GM12878 (cell line): ENCODE data around the gene TACR1. TPM values are rescaled to one million over a fixed set of nuclear protein-coding genes. Genes with fewer than 3 reads are reported as not detected.

Source experiments
- ATAC-seq: fragments of 200-7000 bp; cut with Tn5 transposase; 3 replicates; pipeline ENCODE4 v1.9.1; 2020; ENCODE audit warnings: mild to moderate bottlenecking, moderate library complexity
- BruUV-seq: library from RNA; stranded (reverse); fragments of 400-500 nt; replicated peaks from 2 replicates; lab custom pipeline; 2021; lab: Mats Ljungman, UMichigan
- CTCF ChIA-PET: fragments of 300-600 bp; sonication (Branson Sonifier 250); formaldehyde crosslinking; extraction: SDS; loops from one replicate; lab custom pipeline; 2021; ENCODE audit warnings: inconsistent platforms; lab: Yijun Ruan, JAX
- POLR2A ChIA-PET: fragments of 350-600 bp; formaldehyde crosslinking; extraction: SDS; loops from one replicate; lab custom pipeline; 2021; ENCODE audit warnings: inconsistent platforms; lab: Charles Lee
- RAD21 ChIA-PET: fragments of 300-600 bp; sonication (Branson Sonifier 250); formaldehyde crosslinking; loops from one replicate; lab custom pipeline; 2023; ENCODE audit warnings: antibody characterized with exemption; ENCODE audit not compliant: unreplicated experiment; lab: Charles Lee
- SMC1A ChIA-PET: fragments of 300-600 bp; sonication (Branson Sonifier 250); formaldehyde crosslinking; loops from one replicate; lab custom pipeline; 2023; ENCODE audit not compliant: unreplicated experiment, uncharacterized antibody; lab: Charles Lee
- DNase-seq: peaks from one replicate; pipeline ENCODE4 v3.0.0-alpha.2; 2011; ENCODE audit warnings: low read depth, low spot score
- FAIRE-seq: peaks from 3 replicates; lab custom pipeline; 2011; peaks lifted over from hg19 to GRCh38; lab: Jason Lieb, UNC
- H2AFZ ChIP-seq: 2 replicates; pipeline ENCODE4 v1.6.0; 2011; ENCODE audit warnings: low read depth, low read length, control low read depth; ENCODE audit not compliant: control insufficient read depth
- H3K27ac ChIP-seq: 2 replicates; pipeline ENCODE4 v1.5.1; 2011; ENCODE audit warnings: control low read depth; ENCODE audit not compliant: control insufficient read depth, insufficient read depth
- H3K27me3 ChIP-seq, 2 experiments: replicated peaks in 1 of 2; 2 replicates each; pipeline versions ENCODE4 v1.6.0 to v1.6.1; 2011; ENCODE audit warnings: low read length in 1 of 2; ENCODE audit not compliant: control insufficient read depth in 2 of 2, insufficient read depth in 2 of 2
- H3K36me3 ChIP-seq, 2 experiments: 2 replicates each; pipeline ENCODE4 v1.5.1; 2011; ENCODE audit warnings: low read length in 1 of 2; ENCODE audit not compliant: control insufficient read depth in 2 of 2, insufficient read depth in 2 of 2
- H3K4me1 ChIP-seq: 2 replicates; pipeline ENCODE4 v1.6.1; 2011; ENCODE audit warnings: mild to moderate bottlenecking, low read length, moderate library complexity, mixed read lengths; ENCODE audit not compliant: control insufficient read depth, insufficient read depth
- H3K4me2 ChIP-seq: 2 replicates; pipeline ENCODE4 v1.6.0; 2011; ENCODE audit warnings: control low read depth; ENCODE audit not compliant: control insufficient read depth, insufficient read depth
- H3K4me3 ChIP-seq: fragments of 200-600 bp; sonication (generic); 2 replicates; pipeline ENCODE4 v1.5.1; 2016
- H3K79me2 ChIP-seq: 2 replicates; pipeline ENCODE4 v1.6.0; 2011; ENCODE audit warnings: low read length; ENCODE audit not compliant: control insufficient read depth, insufficient read depth
- H3K9ac ChIP-seq: 2 replicates; pipeline ENCODE4 v1.8.0; 2011; ENCODE audit warnings: low read length, control low read depth, mixed read lengths; ENCODE audit not compliant: control insufficient read depth, insufficient read depth
- H3K9me3 ChIP-seq: replicated peaks from 3 replicates; pipeline ENCODE4 v1.5.1; 2011; ENCODE audit warnings: mild to moderate bottlenecking, low read length; ENCODE audit not compliant: control insufficient read depth, insufficient read depth
- H4K20me1 ChIP-seq: 2 replicates; pipeline ENCODE4 v1.6.0; 2011; ENCODE audit not compliant: control insufficient read depth, insufficient read depth
- BACH1 ChIP-seq: fragments of 450-650 bp; IDR thresholded peaks from 2 replicates; pipeline ENCODE4 v1.6.1; 2017; ENCODE audit warnings: mild to moderate bottlenecking, borderline replicate concordance
- BCL11A ChIP-seq: IDR thresholded peaks from 2 replicates; pipeline ENCODE4 v1.6.1; 2011; ENCODE audit warnings: low read depth, low read length
- BHLHE40 ChIP-seq, 2 experiments: fragments of 450-650 bp in 1 of 2; IDR thresholded peaks; 2 replicates each; pipeline ENCODE4 v1.6.1; 2011 to 2017; ENCODE audit warnings: low read depth in 2 of 2, borderline replicate concordance in 1 of 2, improper control_type of control experiment in 1 of 2, low read length in 1 of 2, mild to moderate bottlenecking in 1 of 2
- DPF2 ChIP-seq: fragments of 450-650 bp; IDR thresholded peaks from 2 replicates; pipeline ENCODE4 v1.6.1; 2017; ENCODE audit warnings: mild to moderate bottlenecking
- HDAC2 ChIP-seq: fragments of 200-600 bp; sonication (generic); IDR thresholded peaks from 2 replicates; pipeline ENCODE4 v1.6.1; 2017
- HDGF ChIP-seq: fragments of 450-650 bp; IDR thresholded peaks from 2 replicates; pipeline ENCODE4 v1.6.1; 2016; ENCODE audit warnings: antibody characterized with exemption
- KDM1A ChIP-seq: fragments of 200-600 bp; sonication (generic); IDR thresholded peaks from 2 replicates; pipeline ENCODE4 v1.6.1; 2016; ENCODE audit warnings: borderline replicate concordance
- MEF2A ChIP-seq: IDR thresholded peaks from 2 replicates; pipeline ENCODE4 v1.6.1; 2011; ENCODE audit warnings: low read depth, mild to moderate bottlenecking, low read length, moderate library complexity; ENCODE audit not compliant: insufficient read depth
- NBN ChIP-seq: fragments of 450-650 bp; IDR thresholded peaks from 2 replicates; pipeline ENCODE4 v1.6.1; 2016
- PAX5 ChIP-seq: IDR thresholded peaks from 2 replicates; pipeline ENCODE4 v1.6.1; 2011; ENCODE audit warnings: low read depth, low read length, borderline replicate concordance
- RCOR1 ChIP-seq: conservative IDR thresholded peaks from 2 replicates; pipeline ENCODE4 v1.6.1; 2012; ENCODE audit warnings: low read depth, low read length, improper control_type of control experiment
- SIN3A ChIP-seq: IDR thresholded peaks from 2 replicates; pipeline ENCODE4 v1.6.1; 2012; ENCODE audit warnings: low read depth, low read length, improper control_type of control experiment
- SREBF2 ChIP-seq: IDR thresholded peaks from 2 replicates; pipeline ENCODE4 v1.6.1; 2012; ENCODE audit warnings: mild to moderate bottlenecking, low read length
- TARDBP ChIP-seq: IDR thresholded peaks from 2 replicates; pipeline ENCODE4 v1.6.1; 2016; ENCODE audit warnings: borderline replicate concordance
- YBX1 ChIP-seq: fragments of 450-650 bp; IDR thresholded peaks from 2 replicates; pipeline ENCODE4 v1.6.1; 2016; ENCODE audit warnings: antibody characterized with exemption
- ZZZ3 ChIP-seq: IDR thresholded peaks from 2 replicates; pipeline ENCODE4 v1.6.1; 2011; ENCODE audit warnings: low read depth; ENCODE audit not compliant: control insufficient read depth, insufficient read length
- WGBS: methylation state at CpG from one replicate; pipeline ENCODE4 v1.1.6; 2016; ENCODE audit warnings: low lambda C conversion rate; ENCODE audit not compliant: insufficient replicate concordance, insufficient coverage; ENCODE audit errors: missing lambda C conversion rate; 5-methylcytosine and 5-hydroxymethylcytosine counted together
- in situ Hi-C: fragments of 300-500 bp; cut with MboI; formaldehyde crosslinking; loops from 9 replicates; pipeline ENCODE4 v1.14.3; 2018; ENCODE audit warnings: mixed read lengths
- intact Hi-C: fragments of 100-400 bp; cut with micrococcal nuclease; formaldehyde crosslinking; loops from one replicate; pipeline ENCODE4 v1.14.2; 2022; ENCODE audit not compliant: unreplicated experiment
- polyA plus RNA-seq, 11 experiments: library from polyadenylated mRNA; depleted of rRNA in 4 of 11; unstranded in 6 of 11; stranded (reverse) in 5 of 11; fragments of >200 nt; fragmentation: Nextera tagmentation in 4 of 11; fragmentation: Illumina TruSeq in 1 of 11; extraction: Ambion mirVana in 4 of 11; extraction: Trizol in 1 of 11; gene quantifications; 1 replicate in 1 of 11; 2 replicates in 10 of 11; pipeline versions ENCODE4 v1.2.1 to v1.2.3, GENCODE V29; 2011 to 2016; ENCODE audit warnings: inconsistent platforms in 2 of 11, missing spikeins in 2 of 11, low read depth in 1 of 11
- total RNA-seq, 4 experiments: library from RNA; depleted of rRNA in 3 of 4; stranded (reverse); fragments of >200 nt in 3 of 4; fragmentation: Illumina TruSeq in 1 of 4; extraction: Trizol in 1 of 4; gene quantifications; 2 replicates each; pipeline versions ENCODE4 v1.2.1 to v1.2.3, GENCODE V29; 2013 to 2021
- TF ChIP-seq, protein P1 (sequence below): IDR thresholded peaks from 2 replicates; pipeline ENCODE4 v1.6.1; 2011; ENCODE audit warnings: borderline replicate concordance, low read depth, mild to moderate bottlenecking, moderate library complexity, low read length; ENCODE audit not compliant: insufficient read depth, poor library complexity, severe bottlenecking
- TF ChIP-seq, protein P2 (sequence below), 3 experiments: IDR thresholded peaks in 2 of 3; conservative IDR thresholded peaks in 1 of 3; 2 replicates each; pipeline ENCODE4 v1.5.1; 2011; ENCODE audit warnings: low read depth in 3 of 3, low read length in 3 of 3, mild to moderate bottlenecking in 3 of 3, control low read depth in 2 of 3, moderate library complexity in 2 of 3, inconsistent platforms in 1 of 3, mixed read lengths in 1 of 3; ENCODE audit not compliant: control insufficient read depth in 2 of 3, insufficient read depth in 1 of 3; ENCODE audit errors: extremely low read depth in 1 of 3
- TF ChIP-seq, protein P3 (sequence below): fragments of 450-650 bp; IDR thresholded peaks from 2 replicates; pipeline ENCODE4 v1.6.1; 2016; ENCODE audit warnings: mild to moderate bottlenecking

TACR1 gene
- total and polyA plus RNA-seq, 10 of the 15 experiments (the other 5 are each of a cell fraction or from before 2014, with no cell fraction given), result 0.04 to 1.4 (median 0.15) TPM

DNA sequence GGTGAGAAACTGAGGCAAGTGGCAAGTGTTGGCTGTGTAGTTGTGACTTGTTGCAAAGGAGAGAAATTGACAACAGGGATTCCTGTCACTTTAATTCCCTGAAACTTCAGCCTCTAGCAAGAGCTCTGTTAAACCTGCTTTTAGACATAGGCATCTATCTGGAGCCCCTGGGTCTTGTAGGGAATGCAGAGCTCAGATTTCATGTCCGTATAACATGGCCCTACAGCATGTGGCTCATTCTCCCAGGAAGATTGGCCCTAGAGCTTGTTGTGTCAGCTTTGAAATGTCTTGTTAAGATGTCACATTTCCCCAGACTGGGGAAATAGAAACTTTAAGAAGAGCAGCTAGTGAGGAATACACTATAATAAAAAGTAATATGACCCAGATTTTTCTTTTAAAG lies 125.1 kb downstream of the TACR1 start:
- WGBS, result 38% methylated on average over 1 of the region's 1 CpG
- POLR2A ChIA-PET, result no interaction called here
- in situ Hi-C loops, result loop anchor here (25.0 kb wide), 1 partner anchor 338 kb away; no protein-coding TSS in a partner anchor

More for the DNA sequence above, 125.1 kb downstream of the TACR1 start:
- FAIRE-seq, result no peak
- Histone ChIP-seq H3K9ac (no peak overlapping the region), H3K36me3 (no peaks in the 10 kb centered on the region), H3K4me2 (no peak overlapping the region; the same call in 1 of the 2 replicates), H3K79me2 (no peaks in the 10 kb centered on the region), H3K27ac (no peak overlapping the region), H3K4me1 (peaks cover 8% of the 10 kb centered on the region), H4K20me1 (no peaks in the 10 kb centered on the region), H3K4me3 (no peak overlapping the region), H3K9me3 (no peaks in the 10 kb centered on the region), H2AFZ (no peak overlapping the region; the same call in 1 of the 2 replicates), H3K27me3 (no peaks in the 10 kb centered on the region)
- no peak for ATAC-seq
- RAD21 ChIA-PET, result interaction anchor here (1.1 to 5.7 kb wide), 10 partner anchors 9 to 534 kb away, joined by 3 to 50 read pairs (median 4); no protein-coding TSS in a partner anchor
- CTCF ChIA-PET, result interaction anchor here (0.9 to 6.3 kb wide), 13 partner anchors 8 to 554 kb away, joined by 3 to 95 read pairs (median 4); partner anchors contain the start of gene TACR1
- intact Hi-C loops, result no loop called here
- no peak for DNase-seq
- BruUV-seq, result no TSS peak
- SMC1A ChIA-PET, result interaction anchor here (0.6 to 6.3 kb wide), 13 partner anchors 9 to 535 kb away, joined by 3 to 39 read pairs (median 4); no protein-coding TSS in a partner anchor
- TF ChIP-seq NBN (no peak), HDGF (no peak), RCOR1 (no peak), HDAC2 (no peak), PAX5 (no peak), BCL11A (no peak), SREBF2 (no peak), BACH1 (no peak), KDM1A (no peak), DPF2 (no peak), TARDBP (no peak), SIN3A (no peak), YBX1 (no peak), BHLHE40 (IDR thresholded peaks at IDR 0.05; ENCODE audit: borderline replicate concordance in 1 of 2, low read depth in 2 of 2, low read length in 1 of 2) (no peak), ZZZ3 (no peak), MEF2A (no peak)
- TF ChIP-seq, protein P1, sequence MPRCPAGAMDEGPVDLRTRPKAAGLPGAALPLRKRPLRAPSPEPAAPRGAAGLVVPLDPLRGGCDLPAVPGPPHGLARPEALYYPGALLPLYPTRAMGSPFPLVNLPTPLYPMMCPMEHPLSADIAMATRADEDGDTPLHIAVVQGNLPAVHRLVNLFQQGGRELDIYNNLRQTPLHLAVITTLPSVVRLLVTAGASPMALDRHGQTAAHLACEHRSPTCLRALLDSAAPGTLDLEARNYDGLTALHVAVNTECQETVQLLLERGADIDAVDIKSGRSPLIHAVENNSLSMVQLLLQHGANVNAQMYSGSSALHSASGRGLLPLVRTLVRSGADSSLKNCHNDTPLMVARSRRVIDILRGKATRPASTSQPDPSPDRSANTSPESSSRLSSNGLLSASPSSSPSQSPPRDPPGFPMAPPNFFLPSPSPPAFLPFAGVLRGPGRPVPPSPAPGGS, result no peak
- TF ChIP-seq, protein P2, sequence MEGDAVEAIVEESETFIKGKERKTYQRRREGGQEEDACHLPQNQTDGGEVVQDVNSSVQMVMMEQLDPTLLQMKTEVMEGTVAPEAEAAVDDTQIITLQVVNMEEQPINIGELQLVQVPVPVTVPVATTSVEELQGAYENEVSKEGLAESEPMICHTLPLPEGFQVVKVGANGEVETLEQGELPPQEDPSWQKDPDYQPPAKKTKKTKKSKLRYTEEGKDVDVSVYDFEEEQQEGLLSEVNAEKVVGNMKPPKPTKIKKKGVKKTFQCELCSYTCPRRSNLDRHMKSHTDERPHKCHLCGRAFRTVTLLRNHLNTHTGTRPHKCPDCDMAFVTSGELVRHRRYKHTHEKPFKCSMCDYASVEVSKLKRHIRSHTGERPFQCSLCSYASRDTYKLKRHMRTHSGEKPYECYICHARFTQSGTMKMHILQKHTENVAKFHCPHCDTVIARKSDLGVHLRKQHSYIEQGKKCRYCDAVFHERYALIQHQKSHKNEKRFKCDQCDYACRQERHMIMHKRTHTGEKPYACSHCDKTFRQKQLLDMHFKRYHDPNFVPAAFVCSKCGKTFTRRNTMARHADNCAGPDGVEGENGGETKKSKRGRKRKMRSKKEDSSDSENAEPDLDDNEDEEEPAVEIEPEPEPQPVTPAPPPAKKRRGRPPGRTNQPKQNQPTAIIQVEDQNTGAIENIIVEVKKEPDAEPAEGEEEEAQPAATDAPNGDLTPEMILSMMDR (IDR thresholded peaks at IDR 0.05 in 2 of 3, conservative IDR thresholded peaks at IDR 0.05 in 1 of 3; ENCODE audit: control insufficient read depth in 2 of 3, extremely low read depth in 1 of 3, insufficient read depth in 1 of 3, low read depth in 3 of 3, low read length in 3 of 3), result no peak
- TF ChIP-seq, protein P3, sequence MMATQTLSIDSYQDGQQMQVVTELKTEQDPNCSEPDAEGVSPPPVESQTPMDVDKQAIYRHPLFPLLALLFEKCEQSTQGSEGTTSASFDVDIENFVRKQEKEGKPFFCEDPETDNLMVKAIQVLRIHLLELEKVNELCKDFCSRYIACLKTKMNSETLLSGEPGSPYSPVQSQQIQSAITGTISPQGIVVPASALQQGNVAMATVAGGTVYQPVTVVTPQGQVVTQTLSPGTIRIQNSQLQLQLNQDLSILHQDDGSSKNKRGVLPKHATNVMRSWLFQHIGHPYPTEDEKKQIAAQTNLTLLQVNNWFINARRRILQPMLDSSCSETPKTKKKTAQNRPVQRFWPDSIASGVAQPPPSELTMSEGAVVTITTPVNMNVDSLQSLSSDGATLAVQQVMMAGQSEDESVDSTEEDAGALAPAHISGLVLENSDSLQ, result no peak
